ENCODE data around the gene MSI2.

MSI2 gene

GRCh38 chr17:57372156-57372555, 115.8 kb downstream of the MSI2 start:
- TF ChIP-seq MAX (IDR thresholded peaks at IDR 0.05) = no peak
- TF ChIP-seq USF1 (IDR thresholded peaks at IDR 0.05) = no peak
- TF ChIP-seq TAF1 (IDR thresholded peaks at IDR 0.05; ENCODE audit: low read depth) = no peak
- TF ChIP-seq EGR1 (IDR thresholded peaks at IDR 0.05) = no peak
- TF ChIP-seq TCF12 (IDR thresholded peaks at IDR 0.05; ENCODE audit: low read depth) = no peak
- no peak for TF ChIP-seq ZBTB7A (IDR thresholded peaks at IDR 0.05; ENCODE audit: low read depth)
- no peak for TF ChIP-seq EP300 (IDR thresholded peaks at IDR 0.05; ENCODE audit: borderline replicate concordance)
- TF ChIP-seq REST (IDR thresholded peaks at IDR 0.05; ENCODE audit: low read depth) = no peak
- no peak for TF ChIP-seq TEAD4 (IDR thresholded peaks at IDR 0.05)
- TF ChIP-seq NFIC (IDR thresholded peaks at IDR 0.05) = no peak
- no peak for TF ChIP-seq CREB1 (IDR thresholded peaks at IDR 0.05; ENCODE audit: low read depth)
- TF ChIP-seq RAD21 (IDR thresholded peaks at IDR 0.05; ENCODE audit: low read depth) = no peak
- no peak for TF ChIP-seq FOXM1 (IDR thresholded peaks at IDR 0.05; ENCODE audit: borderline replicate concordance, low read depth)
- TF ChIP-seq CEBPB (IDR thresholded peaks at IDR 0.05) = no peak
- no peak for TF ChIP-seq YY1 (IDR thresholded peaks at IDR 0.05; ENCODE audit: low read depth)

GRCh38 chr17:57373048-57373447, 116.7 kb downstream of the MSI2 start:
- TF ChIP-seq CREB1 (IDR thresholded peaks at IDR 0.05; ENCODE audit: low read depth) = no peak
- no peak for TF ChIP-seq EGR1 (IDR thresholded peaks at IDR 0.05)
- TF ChIP-seq REST (IDR thresholded peaks at IDR 0.05; ENCODE audit: low read depth) = no peak
- TF ChIP-seq TAF1 (IDR thresholded peaks at IDR 0.05; ENCODE audit: low read depth) = no peak
- no peak for TF ChIP-seq FOXM1 (IDR thresholded peaks at IDR 0.05; ENCODE audit: borderline replicate concordance, low read depth)
- TF ChIP-seq RAD21 (IDR thresholded peaks at IDR 0.05; ENCODE audit: low read depth) = no peak
- no peak for TF ChIP-seq TCF12 (IDR thresholded peaks at IDR 0.05; ENCODE audit: low read depth)
- no peak for TF ChIP-seq TEAD4 (IDR thresholded peaks at IDR 0.05)
- TF ChIP-seq NFIC (IDR thresholded peaks at IDR 0.05) = no peak
- no peak for TF ChIP-seq CEBPB (IDR thresholded peaks at IDR 0.05)
- no peak for TF ChIP-seq ZBTB7A (IDR thresholded peaks at IDR 0.05; ENCODE audit: low read depth)
- TF ChIP-seq USF1 (IDR thresholded peaks at IDR 0.05) = no peak
- TF ChIP-seq MAX (IDR thresholded peaks at IDR 0.05) = no peak
- no peak for TF ChIP-seq YY1 (IDR thresholded peaks at IDR 0.05; ENCODE audit: low read depth)

GRCh38 chr17:57373756-57374155, 117.4 kb downstream of the MSI2 start:
- TF ChIP-seq YY1 (IDR thresholded peaks at IDR 0.05; ENCODE audit: low read depth) (no peak), EGR1 (IDR thresholded peaks at IDR 0.05) (no peak)

- TF ChIP-seq YY1 (IDR thresholded peaks at IDR 0.05; ENCODE audit: low read depth) (no peak), REST (IDR thresholded peaks at IDR 0.05; ENCODE audit: low read depth) (no peak), TCF12 (IDR thresholded peaks at IDR 0.05; ENCODE audit: low read depth) (no peak), CEBPB (IDR thresholded peaks at IDR 0.05) (no peak), TEAD4 (IDR thresholded peaks at IDR 0.05) (no peak), USF1 (IDR thresholded peaks at IDR 0.05) (no peak), EGR1 (IDR thresholded peaks at IDR 0.05) (no peak), MAX (IDR thresholded peaks at IDR 0.05) (no peak), CREB1 (IDR thresholded peaks at IDR 0.05; ENCODE audit: low read depth) (no peak), RAD21 (IDR thresholded peaks at IDR 0.05; ENCODE audit: low read depth) (no peak), FOXM1 (IDR thresholded peaks at IDR 0.05; ENCODE audit: borderline replicate concordance, low read depth) (no peak), EP300 (IDR thresholded peaks at IDR 0.05; ENCODE audit: borderline replicate concordance) (no peak), NFIC (IDR thresholded peaks at IDR 0.05) (no peak)
Observed at GRCh38 chr17:57375040-57375769, 118.9 kb downstream of the MSI2 start.

Data from Ishikawa (cell line).